Measurements from ENCODE around the gene ROBO1. TPM values are rescaled to one million over a fixed set of nuclear protein-coding genes. Genes with fewer than 3 reads are reported as not detected.
A peak's percentile ranks its signal among the peaks of the same experiment; 100 is the strongest.
"Not testable (repeated sequence)": the region's sequence is repeated elsewhere in the genome, so short reads cannot be mapped to it uniquely, and the experiment has no call there.

Gene ROBO1
- total RNA-seq, 1 experiment from 2014 or later, result 73.4 TPM

DNA sequence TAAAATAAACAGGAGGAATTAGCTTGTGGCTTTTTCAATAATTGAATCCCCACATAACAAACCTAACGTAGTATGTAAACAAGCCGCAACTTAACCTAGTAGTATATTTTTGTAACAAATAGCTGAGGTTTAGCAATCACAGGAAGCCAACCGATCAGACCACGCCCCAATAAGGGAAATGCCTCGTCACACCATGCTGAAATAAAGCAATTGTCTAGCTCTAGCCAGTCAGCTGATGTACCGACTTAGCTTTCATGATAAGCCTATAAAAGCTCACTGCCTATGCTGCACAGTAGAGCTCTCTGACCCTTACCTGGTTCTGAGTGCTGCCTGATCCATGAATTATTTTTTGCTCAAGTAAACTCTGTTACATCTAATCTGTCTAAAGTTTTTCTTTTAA is 208.9 kb downstream of the ROBO1 start:
- H3K9me3 ChIP-seq (replicated peaks), result no peaks in the 10 kb centered on the region
- no peaks in the 10 kb centered on the region for H3K4me1 ChIP-seq
- H3K27me3 ChIP-seq, result no peaks in the 10 kb centered on the region
- H3K27ac ChIP-seq, result no peak overlapping the region
- DNase-seq, result no peak
- no peak overlapping the region for H3K4me3 ChIP-seq
- 0 out of 2 replicates have a peak, but pooled peaks cover 3% of the 10 kb centered on the region for H3K36me3 ChIP-seq

DNA sequence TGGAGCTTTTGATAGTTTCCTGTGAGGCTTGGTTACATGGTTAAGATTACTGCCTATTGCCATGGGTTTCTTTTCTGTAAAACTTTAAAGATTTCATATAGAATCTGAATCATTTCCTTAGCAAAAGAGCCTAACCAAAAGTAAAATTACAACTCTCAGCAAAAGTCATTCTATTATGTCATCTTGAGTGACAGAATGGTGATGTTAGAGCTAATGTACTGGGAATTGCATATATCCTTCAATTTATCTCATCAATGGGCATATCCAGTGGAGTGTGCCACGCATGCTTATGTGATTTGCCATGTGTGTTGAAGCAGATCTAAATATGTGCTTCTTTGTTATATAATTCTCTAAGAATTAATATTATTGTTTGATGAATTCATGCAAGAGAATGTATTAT is 212.1 kb downstream of the ROBO1 start:
- Histone ChIP-seq H3K36me3 (0 out of 2 replicates have a peak, but pooled peaks cover 3% of the 10 kb centered on the region), H3K4me3 (no peak overlapping the region), H3K9me3 (replicated peaks) (no peaks in the 10 kb centered on the region), H3K4me1 (no peaks in the 10 kb centered on the region), H3K27ac (no peak overlapping the region), H3K27me3 (no peaks in the 10 kb centered on the region)
- no peak for DNase-seq

DNA sequence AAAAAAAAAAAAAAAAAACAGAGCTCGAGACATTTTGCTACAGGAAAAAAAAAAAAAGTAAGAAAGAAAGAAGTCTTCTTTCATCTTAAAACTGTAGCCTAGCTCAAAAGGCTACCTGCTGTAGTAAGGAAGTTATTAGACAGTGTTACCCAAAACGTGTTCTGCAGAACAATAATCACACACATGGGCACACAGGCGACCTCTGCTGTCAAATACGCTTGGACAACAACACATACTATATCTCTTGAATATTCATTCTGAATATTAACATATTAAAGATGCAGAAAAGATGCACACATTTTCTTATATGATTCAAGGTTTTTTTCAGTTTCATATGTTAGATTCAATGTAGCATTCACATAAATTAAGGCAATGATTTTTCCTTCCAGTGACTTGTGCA is 215.8 kb downstream of the ROBO1 start:
- H3K27ac ChIP-seq, result no peak overlapping the region
- H3K4me1 ChIP-seq, result no peaks in the 10 kb centered on the region
- no peak overlapping the region for H3K4me3 ChIP-seq
- H3K27me3 ChIP-seq, result no peaks in the 10 kb centered on the region
- DNase-seq, result no peak
- peaks cover 6% of the 10 kb centered on the region; the same call in 1 of the 2 replicates for H3K36me3 ChIP-seq
- H3K9me3 ChIP-seq (replicated peaks), result no peaks in the 10 kb centered on the region

DNA sequence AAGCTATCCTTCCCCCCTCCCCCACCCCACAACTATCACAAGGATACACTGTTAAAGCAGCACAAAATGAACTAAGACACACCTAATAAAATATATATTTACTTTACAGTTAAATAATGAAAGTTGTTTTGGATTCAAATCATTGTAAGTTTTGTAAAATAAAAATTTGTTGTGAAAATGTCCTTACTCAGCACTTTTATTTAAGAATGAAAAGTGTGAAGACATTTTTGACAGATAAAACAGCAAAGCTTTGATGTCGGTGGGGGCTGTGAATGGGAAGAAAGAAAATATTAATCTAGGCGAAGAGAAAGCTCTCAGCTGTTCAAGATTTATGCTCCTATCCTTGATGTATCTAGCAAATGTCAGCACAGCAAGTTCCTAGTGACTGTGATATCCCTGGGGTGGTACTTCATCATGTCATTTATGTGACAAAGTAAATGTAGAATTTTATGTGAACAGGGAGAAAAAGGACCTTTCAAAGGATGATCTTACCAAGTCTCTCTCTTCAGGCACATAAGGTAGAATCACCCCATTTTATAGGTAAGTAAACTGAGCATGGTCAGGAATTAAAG is 216.4 kb downstream of the ROBO1 start:
- Histone ChIP-seq H3K9me3 (replicated peaks) (no peaks in the 10 kb centered on the region), H3K27ac (no peak overlapping the region), H3K27me3 (no peaks in the 10 kb centered on the region), H3K4me3 (no peak overlapping the region), H3K36me3 (peaks cover 6% of the 10 kb centered on the region; the same call in 1 of the 2 replicates), H3K4me1 (no peaks in the 10 kb centered on the region)
- DNase-seq, result no peak

DNA sequence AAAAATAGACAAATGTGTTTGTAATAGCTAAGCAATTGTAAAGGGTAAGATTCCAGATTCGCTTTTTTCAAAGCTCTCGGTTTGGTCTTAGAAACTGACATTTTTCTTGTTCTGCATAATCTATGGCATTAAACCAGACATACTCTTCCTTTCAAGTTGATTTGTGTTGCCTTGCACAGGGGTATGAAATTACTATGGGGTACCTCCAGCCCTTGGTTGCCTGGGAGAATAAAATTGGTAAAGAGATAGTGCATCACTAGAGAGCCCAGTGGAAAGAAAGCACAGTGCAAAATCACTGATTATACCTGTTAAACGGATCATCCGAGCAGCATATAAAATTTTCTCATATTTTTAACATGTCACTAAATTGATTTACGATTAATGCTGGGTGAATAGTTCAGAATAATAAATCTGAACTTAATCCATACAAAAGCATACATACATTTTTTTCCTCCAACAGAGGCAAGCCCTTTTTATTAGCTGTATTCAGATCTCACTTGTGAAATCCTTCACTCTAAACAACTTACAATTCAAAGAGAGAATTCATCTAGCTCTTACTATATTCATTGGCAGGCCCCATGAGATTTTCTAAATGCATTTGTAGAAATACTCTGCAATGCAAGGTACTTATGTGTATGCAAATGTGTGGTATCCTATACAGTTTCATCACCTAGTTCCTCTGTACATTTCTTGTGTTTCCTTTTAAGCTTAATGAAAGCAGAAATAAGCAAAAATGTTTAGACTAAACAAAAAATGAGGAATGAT is 224.4 kb downstream of the ROBO1 start:
- H3K27ac ChIP-seq, result no peak overlapping the region
- H3K4me3 ChIP-seq, result no peak overlapping the region
- H3K9me3 ChIP-seq (replicated peaks), result no peaks in the 10 kb centered on the region
- peaks cover 4% of the 10 kb centered on the region for H3K36me3 ChIP-seq
- DNase-seq, result no peak
- H3K27me3 ChIP-seq, result no peaks in the 10 kb centered on the region
- no peaks in the 10 kb centered on the region for H3K4me1 ChIP-seq

DNA sequence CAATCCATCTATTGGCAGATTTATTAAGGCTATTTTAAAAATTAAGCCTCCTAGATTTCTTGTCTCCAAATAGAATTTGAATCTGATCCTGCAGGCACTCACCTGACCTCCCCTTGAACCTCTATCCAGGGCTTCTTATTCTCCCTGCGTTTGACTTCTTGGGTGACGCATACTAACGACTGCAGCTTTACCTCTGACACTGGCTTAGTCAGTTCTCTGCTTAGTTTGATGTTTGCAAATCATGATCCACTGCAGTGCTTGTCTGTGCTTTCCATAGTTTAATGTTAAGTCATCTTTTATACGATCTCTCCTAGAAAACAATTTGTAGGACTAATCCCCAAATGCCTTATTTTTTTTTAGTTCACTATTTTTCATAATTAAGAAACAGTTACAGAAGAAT is 233.1 kb downstream of the ROBO1 start:
- no peak overlapping the region for H3K27ac ChIP-seq
- H3K4me1 ChIP-seq, result no peaks in the 10 kb centered on the region
- no peaks in the 10 kb centered on the region for H3K9me3 ChIP-seq (replicated peaks)
- H3K36me3 ChIP-seq, result peaks cover 2% of the 10 kb centered on the region; the same call in 1 of the 2 replicates
- no peak overlapping the region for H3K4me3 ChIP-seq
- no peak for DNase-seq
- no peaks in the 10 kb centered on the region for H3K27me3 ChIP-seq

DNA sequence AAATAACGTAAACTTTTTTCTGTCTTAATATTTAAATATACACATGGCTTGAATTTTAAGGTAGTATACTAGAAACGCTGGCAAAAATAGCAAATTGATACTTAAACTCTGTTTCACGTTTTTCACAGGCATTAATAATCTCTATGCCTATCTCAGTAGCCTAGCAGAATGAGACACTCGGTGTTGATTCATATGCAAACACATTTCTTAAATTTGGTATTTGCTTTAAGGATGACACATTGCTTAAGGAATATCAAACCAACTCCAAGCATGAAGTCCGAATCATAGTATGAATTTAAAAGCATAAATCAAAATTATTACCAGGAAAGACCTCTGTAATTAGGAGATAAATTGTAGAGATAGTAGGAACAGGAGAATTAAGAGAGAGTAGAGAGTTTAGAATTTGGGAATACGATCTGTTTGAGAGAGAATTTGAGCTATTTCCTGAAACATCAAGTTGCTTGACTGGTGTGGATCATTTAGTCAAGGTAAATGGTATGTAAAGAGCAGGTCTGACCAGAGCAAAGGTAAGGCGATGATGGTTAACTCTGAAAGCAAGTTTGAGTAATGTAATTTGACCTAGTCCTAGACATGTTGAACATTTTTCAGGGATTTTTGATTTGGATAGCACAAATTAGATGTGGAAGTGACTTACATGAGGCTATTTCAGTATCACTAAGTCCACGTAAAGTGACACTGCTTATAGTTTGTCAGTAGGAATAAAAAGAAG is 236.1 kb downstream of the ROBO1 start:
- Histone ChIP-seq H3K4me1 (no peaks in the 10 kb centered on the region), H3K4me3 (no peak overlapping the region), H3K27ac (no peak overlapping the region), H3K9me3 (replicated peaks) (peaks cover 8% of the 10 kb centered on the region; the same call in 1 of the 2 replicates), H3K36me3 (peaks cover 2% of the 10 kb centered on the region; the same call in 1 of the 2 replicates), H3K27me3 (no peaks in the 10 kb centered on the region)
- DNase-seq, result no peak

DNA sequence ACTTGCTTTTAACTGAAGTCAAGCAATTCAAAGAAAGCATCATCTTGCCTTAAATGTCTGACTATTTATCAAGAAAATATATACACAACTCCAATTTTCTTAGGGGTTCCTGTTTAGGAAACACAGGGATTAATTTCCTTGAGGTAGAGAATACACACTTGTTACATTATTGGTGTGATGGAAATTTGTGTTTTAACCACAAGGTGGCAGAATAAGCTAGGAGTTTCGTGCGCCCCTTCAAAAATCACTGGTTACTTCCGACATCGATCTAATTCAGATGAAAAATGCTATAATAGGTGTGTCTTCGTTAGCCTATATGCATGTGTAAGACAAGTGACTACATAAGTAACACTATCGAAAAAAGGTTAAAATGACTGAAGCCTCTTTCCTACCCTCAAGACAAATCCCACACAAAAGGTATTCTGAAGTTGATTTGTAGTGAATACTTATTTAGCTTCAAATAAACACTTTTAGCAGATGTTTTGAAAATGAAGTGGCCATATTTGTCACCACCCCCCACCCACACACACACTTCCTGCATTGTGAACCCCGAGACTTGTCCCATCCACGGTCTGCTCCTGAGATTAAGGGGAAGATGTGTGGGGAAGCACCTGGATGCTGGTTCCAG is 246.5 kb downstream of the ROBO1 start:
- H3K27me3 ChIP-seq, result no peaks in the 10 kb centered on the region
- H3K36me3 ChIP-seq, result peaks cover 4% of the 10 kb centered on the region; the same call in 1 of the 2 replicates
- DNase-seq, result peak; percentile 16 to 81
- peaks cover 5% of the 10 kb centered on the region for H3K4me1 ChIP-seq
- no peak overlapping the region for H3K27ac ChIP-seq
- H3K4me3 ChIP-seq, result no peak overlapping the region
- no peaks in the 10 kb centered on the region for H3K9me3 ChIP-seq (replicated peaks)

DNA sequence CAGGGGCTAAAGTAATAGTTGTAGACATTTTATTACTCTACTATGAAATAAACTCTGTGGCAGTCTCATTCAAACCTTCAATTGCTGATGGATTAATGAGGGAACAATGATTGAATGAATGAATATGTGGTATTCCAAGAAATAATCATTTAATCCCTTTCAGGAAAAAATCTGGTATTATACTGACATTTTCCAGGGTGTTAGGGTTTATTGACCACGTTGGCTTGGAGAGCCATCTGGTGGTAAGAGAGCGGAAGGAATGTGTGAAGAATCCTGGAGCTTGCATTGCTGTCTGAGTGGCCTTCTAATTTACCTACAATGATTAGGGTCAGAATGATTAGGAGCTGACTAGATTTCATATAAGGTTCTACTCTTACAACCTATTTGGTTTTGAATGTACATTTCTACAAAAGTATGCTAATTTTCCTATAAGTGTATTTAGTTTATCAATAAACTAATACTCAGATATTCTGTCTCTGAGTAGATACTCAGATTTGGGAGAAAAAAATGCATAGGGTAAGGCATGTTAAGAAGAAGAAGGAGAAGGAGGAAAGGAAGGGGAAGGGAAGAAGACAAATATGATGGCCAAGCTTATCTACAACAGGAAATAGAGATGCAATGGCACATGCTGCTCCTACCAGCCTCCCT is 249.9 kb downstream of the ROBO1 start:
- Histone ChIP-seq H3K4me1 (peaks cover 5% of the 10 kb centered on the region), H3K27ac (no peak overlapping the region), H3K36me3 (peaks cover 3% of the 10 kb centered on the region; the same call in 1 of the 2 replicates), H3K4me3 (no peak overlapping the region), H3K27me3 (no peaks in the 10 kb centered on the region), H3K9me3 (replicated peaks) (no peaks in the 10 kb centered on the region)
- DNase-seq, result peak; percentile 25 to 72

DNA sequence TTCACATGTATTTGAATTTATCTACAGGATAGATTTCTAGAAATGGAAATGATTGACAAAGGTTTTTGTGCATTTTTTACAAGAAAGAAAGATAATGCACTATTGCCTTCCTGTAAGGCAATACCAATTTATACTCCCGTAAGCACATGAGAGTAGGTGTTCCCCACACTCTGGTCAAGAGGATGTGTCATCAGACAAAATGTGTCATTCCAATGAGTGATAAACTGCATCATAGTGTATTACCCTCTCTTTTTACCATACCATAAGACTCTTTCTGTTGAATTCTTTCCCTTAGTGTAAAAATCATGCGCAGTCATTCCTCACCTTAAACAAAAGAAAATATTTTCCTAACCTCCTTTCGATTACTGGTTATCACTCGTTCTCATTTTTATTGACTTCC is 251.0 kb downstream of the ROBO1 start:
- Histone ChIP-seq H3K4me1 (peaks cover 4% of the 10 kb centered on the region), H3K27ac (no peak overlapping the region), H3K9me3 (replicated peaks) (no peaks in the 10 kb centered on the region), H3K36me3 (peaks cover 3% of the 10 kb centered on the region; the same call in 1 of the 2 replicates), H3K27me3 (no peaks in the 10 kb centered on the region), H3K4me3 (no peak overlapping the region)
- no peak for DNase-seq

DNA sequence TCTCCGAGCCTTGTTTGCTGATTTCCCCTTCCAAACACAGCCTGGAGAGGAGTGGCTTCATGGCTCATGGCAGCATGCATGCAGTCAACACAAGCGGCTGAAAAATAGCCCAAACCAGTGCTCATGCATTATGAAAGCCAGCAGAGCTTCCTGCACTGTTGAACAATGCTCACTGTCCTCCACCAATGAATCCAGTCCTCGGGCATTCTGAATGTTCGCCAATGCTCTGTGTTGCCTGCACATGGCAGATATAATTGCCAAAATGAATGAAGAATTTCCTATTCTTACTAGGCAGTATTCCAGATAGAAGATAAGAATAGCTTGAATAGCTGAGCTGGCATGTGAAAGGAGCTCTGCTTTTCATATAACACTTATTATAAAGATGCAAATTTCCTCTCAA is 252.7 kb downstream of the ROBO1 start:
- Histone ChIP-seq H3K27me3 (no peaks in the 10 kb centered on the region), H3K4me3 (no peak overlapping the region), H3K36me3 (peaks cover 3% of the 10 kb centered on the region; the same call in 1 of the 2 replicates), H3K9me3 (replicated peaks) (0 out of 2 replicates have a peak, but pooled peaks cover 3% of the 10 kb centered on the region), H3K4me1 (no peaks in the 10 kb centered on the region), H3K27ac (no peak overlapping the region)
- no peak for DNase-seq

DNA sequence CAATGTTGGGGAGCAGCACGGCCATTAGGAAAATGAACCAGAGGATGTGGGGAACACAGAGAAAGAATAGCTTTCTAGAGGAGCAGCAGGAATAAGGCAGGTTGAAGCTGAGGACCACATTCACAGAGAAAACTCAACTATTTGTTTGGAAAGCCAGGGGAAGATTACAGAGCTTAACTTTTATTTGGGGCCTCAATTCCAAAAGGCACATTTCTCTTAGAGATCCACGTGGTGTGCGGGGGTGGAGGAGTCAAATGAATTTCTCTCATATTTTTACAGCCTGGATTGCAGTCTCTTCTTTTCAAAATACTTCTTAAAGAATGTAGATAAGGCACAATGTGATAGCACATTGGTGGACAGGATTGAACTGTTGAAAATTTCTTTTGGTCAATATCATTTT is 253.7 kb downstream of the ROBO1 start:
- DNase-seq, result no peak
- Histone ChIP-seq H3K36me3 (peaks cover 3% of the 10 kb centered on the region; the same call in 1 of the 2 replicates), H3K27ac (no peak overlapping the region)

DNA sequence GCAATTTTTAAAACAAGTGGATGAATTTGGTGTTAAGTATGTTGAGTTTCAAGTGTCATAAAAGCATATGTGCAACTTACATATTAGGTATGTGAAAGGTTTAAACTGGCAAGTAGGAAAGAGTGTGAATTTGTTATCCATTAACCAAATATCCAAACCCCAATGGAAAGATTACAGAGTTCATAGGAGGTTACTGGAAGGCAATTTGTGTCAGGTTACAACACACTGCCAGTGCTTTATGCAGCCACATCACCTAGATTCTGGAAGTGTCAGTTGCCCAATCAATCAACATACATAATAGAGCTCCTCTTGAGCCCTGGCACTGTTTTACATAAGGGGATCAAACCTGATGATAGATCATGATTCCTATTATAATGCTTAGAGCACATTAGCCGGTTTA is 261.0 kb downstream of the ROBO1 start:
- H3K27ac ChIP-seq, result no peak overlapping the region
- peaks cover 3% of the 10 kb centered on the region; the same call in 1 of the 2 replicates for H3K36me3 ChIP-seq
- H3K27me3 ChIP-seq, result no peaks in the 10 kb centered on the region
- H3K4me1 ChIP-seq, result no peaks in the 10 kb centered on the region
- peaks cover 3% of the 10 kb centered on the region for H3K9me3 ChIP-seq (replicated peaks)
- DNase-seq, result no peak
- no peak overlapping the region for H3K4me3 ChIP-seq

More for the DNA sequence above, 253.7 kb downstream of the ROBO1 start:
- Histone ChIP-seq H3K4me1 (no peaks in the 10 kb centered on the region), H3K4me3 (no peak overlapping the region), H3K27me3 (no peaks in the 10 kb centered on the region), H3K9me3 (replicated peaks) (0 out of 2 replicates have a peak, but pooled peaks cover 3% of the 10 kb centered on the region)

DNA sequence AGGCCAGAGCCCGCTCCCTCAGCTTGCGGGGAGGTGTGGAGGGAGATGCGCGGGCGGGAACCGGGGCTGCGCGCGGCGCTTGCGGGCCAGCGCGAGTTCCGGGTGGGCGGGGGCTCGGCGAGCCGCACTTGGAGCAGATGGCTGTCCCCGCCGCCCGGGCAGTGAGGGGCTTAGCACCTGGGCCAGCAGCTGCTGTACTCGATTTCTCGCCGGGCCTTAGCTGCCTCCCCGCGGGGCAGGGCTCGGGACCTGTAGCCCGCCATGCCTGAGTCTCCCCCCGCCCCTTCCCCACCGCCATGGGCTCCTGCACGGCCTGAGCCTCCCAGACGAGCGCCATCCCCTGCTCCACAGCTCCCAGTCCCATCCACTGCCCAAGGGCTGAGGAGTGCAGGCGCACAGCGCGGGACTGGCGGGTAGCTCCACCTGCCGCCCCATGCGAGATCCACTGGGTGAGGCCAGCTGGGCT is 265.5 kb downstream of the ROBO1 start:
- H3K27ac ChIP-seq; H3K4me1 ChIP-seq; H3K27me3 ChIP-seq; H3K4me3 ChIP-seq; DNase-seq; H3K36me3 ChIP-seq; H3K9me3 ChIP-seq (replicated peaks): not testable (repeated sequence)

Data from SJCRH30 (cell line).